Nephron progenitor cell (in vitro differentiated cells): ENCODE results near the gene PIK3R3.

Source experiments
- DNase-seq: peaks from one replicate; pipeline ENCODE4 v3.0.0; 2021
- H3K27ac Mint-ChIP-seq: 2 replicates; pipeline ENCODE4 v1.8.0; 2021; ENCODE audit warnings: mild to moderate bottlenecking, moderate library complexity, mixed read lengths
- H3K27me3 Mint-ChIP-seq: 2 replicates; pipeline ENCODE4 v1.8.0; 2021; ENCODE audit warnings: mild to moderate bottlenecking, low read depth, mixed read lengths; ENCODE audit not compliant: poor library complexity
- H3K36me3 Mint-ChIP-seq: 2 replicates; pipeline ENCODE4 v1.8.0; 2021; ENCODE audit warnings: low read depth, mixed read lengths
- H3K4me1 Mint-ChIP-seq: 2 replicates; pipeline ENCODE4 v1.8.0; 2021; ENCODE audit warnings: mixed read lengths
- H3K4me3 Mint-ChIP-seq: 2 replicates; pipeline ENCODE4 v1.8.0; 2021; ENCODE audit warnings: mild to moderate bottlenecking, moderate library complexity, mixed read lengths
- H3K9me3 Mint-ChIP-seq: 2 replicates; pipeline ENCODE4 v1.8.0; 2021; ENCODE audit warnings: mild to moderate bottlenecking, moderate library complexity, mixed read lengths
- TF ChIP-seq, protein P1 (sequence below): fragments of 200-600 bp; sonication (generic); IDR thresholded peaks from 2 replicates; pipeline ENCODE4 v1.5.0; 2021; ENCODE audit warnings: antibody characterized with exemption

The PIK3R3 gene

GRCh38 chr1:46132529-46133180 lies at the start of gene PIK3R3:
PIK3R3 (minus strand) TSS chr1:46132629; CDS start chr1:46131952, 677 bp downstream.
- peak within 1 kb of the TSS; percentile 100 for H3K27ac Mint-ChIP-seq
- TF ChIP-seq, protein P1, sequence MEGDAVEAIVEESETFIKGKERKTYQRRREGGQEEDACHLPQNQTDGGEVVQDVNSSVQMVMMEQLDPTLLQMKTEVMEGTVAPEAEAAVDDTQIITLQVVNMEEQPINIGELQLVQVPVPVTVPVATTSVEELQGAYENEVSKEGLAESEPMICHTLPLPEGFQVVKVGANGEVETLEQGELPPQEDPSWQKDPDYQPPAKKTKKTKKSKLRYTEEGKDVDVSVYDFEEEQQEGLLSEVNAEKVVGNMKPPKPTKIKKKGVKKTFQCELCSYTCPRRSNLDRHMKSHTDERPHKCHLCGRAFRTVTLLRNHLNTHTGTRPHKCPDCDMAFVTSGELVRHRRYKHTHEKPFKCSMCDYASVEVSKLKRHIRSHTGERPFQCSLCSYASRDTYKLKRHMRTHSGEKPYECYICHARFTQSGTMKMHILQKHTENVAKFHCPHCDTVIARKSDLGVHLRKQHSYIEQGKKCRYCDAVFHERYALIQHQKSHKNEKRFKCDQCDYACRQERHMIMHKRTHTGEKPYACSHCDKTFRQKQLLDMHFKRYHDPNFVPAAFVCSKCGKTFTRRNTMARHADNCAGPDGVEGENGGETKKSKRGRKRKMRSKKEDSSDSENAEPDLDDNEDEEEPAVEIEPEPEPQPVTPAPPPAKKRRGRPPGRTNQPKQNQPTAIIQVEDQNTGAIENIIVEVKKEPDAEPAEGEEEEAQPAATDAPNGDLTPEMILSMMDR: no peak
- H3K9me3 Mint-ChIP-seq: no peaks in the 10 kb centered on the region
- no peaks in the 10 kb centered on the region for H3K27me3 Mint-ChIP-seq
- H3K36me3 Mint-ChIP-seq: peaks cover 5% of the 10 kb centered on the region
- peaks cover 51% of the 10 kb centered on the region for H3K4me1 Mint-ChIP-seq
- peak; percentile 96 for DNase-seq
- H3K4me3 Mint-ChIP-seq: peak within 1 kb of the TSS; percentile 98

GRCh38 chr1:46181343-46182260 lies 49.2 kb upstream of the PIK3R3 start:
- H3K27ac Mint-ChIP-seq: peak overlapping the region; percentile 47
- DNase-seq: no peak
- peaks cover 13% of the 10 kb centered on the region for H3K4me1 Mint-ChIP-seq
- TF ChIP-seq, protein P1: no peak
- no peak overlapping the region for H3K4me3 Mint-ChIP-seq
- no peaks in the 10 kb centered on the region for H3K9me3 Mint-ChIP-seq
- H3K36me3 Mint-ChIP-seq: no peaks in the 10 kb centered on the region
- no peaks in the 10 kb centered on the region for H3K27me3 Mint-ChIP-seq

DNA sequence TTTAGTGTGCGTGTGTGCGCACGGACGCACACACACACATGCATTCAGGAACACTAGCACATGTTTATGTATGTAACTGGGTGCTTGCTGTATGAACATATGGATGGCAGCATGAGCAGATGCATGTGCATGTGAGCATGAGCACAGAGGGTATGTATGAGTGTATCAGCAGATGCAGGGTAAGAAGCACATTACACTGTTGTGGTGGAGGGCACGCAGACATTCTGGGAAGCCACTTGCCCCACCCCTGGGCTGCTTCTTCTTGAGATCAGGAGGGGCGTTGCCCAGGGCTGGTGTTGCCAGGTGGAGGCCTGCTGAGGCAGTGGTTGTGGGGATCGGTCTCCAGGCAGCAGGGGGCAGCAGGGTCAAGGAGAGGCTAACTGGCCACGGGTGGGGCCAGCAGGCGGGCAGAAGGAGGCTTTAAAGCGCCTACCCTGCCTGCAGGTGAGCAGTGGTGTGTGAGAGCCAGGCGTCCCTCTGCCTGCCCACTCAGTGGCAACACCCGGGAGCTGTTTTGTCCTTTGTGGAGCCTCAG lies 47.7 kb upstream of the PIK3R3 start:
- TF ChIP-seq, protein P1: no peak
- Mint-ChIP-seq H3K9me3 (no peaks in the 10 kb centered on the region), H3K27ac (no peak overlapping the region), H3K4me1 (peaks cover 13% of the 10 kb centered on the region), H3K4me3 (no peak overlapping the region), H3K36me3 (no peaks in the 10 kb centered on the region), H3K27me3 (no peaks in the 10 kb centered on the region)
- DNase-seq: peak; percentile 35

- peak; percentile 77 for DNase-seq
- Mint-ChIP-seq H3K27me3 (no peaks in the 10 kb centered on the region), H3K36me3 (no peaks in the 10 kb centered on the region)
Measured at GRCh38 chr1:46179138-46180081, 47.0 kb upstream of the PIK3R3 start.

More at GRCh38 chr1:46179138-46180081, 47.0 kb upstream of the PIK3R3 start:
- Mint-ChIP-seq H3K4me1 (peaks cover 13% of the 10 kb centered on the region), H3K9me3 (no peaks in the 10 kb centered on the region), H3K4me3 (no peak overlapping the region), H3K27ac (no peak overlapping the region)
- TF ChIP-seq, protein P1: peak; percentile 90
